Measurements from ENCODE around the gene ADIPOQ.
"Not testable (repeated sequence)": the region's sequence is repeated elsewhere in the genome, so short reads cannot be mapped to it uniquely, and the experiment has no call there.

The ADIPOQ gene

DNA sequence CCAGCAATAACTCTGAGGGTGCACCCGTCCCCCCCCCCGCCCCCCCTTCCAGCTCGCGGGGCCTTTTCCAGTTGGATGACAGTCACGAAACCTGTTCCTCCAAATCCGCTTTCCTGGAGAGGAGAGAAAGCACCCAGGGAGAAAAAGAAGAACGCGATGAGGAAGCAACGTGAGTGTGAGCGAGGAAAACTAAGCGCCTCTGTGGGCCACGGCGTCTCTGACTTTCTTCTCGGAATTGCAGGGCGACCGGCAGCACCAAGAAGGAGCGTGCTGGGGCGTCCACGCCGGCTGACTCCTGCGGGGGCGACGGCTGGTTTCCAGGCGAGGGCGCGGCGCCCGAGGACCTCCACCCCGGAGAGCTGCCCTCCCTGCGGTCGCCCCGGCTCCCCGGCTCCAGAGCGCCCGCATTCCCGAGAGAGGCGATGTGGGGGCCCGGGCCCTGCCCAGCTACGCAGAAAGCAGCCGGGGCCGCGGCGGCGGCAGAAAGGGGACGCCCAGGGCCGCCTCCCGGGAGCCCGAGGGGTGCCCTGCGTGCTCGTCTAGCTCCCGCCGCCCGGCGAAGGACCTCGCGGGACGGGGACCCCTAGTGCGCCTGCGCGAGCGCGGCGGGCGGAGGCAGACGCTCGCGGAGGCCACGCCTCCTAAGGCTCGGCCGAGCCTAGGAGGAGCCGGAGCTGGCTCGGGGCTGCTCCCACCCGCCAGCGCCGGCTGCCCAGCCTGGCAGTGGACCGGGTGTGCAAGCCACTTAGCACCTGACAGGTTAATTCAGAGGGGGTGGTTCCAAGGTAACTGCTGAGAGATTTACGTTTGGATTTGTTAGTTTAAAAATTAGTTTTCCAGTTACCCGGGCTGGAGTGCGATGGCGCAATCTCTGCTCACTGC is 15.3 kb upstream of the ADIPOQ start:
- DNase-seq (ENCODE audit: low read depth), result peak; percentile 42

DNA sequence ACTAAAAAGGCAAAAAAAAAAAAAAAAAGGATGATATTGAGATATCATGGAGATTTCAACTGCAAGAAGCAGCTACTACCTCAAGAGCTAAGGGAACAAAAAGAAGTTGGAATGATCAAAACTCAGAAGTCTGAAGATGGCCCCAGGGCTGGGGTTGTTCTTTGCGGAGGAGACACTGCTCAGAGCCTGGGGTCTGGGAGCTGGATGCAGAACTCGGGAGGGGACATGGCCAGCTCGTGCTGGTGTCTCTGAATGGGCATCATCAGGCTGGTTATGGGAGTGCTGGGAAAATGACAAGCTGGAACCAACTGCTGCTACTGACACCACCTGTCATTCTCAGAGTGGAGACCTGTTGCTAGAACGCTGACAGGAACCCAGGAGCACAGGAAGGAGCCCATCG is 14.2 kb upstream of the ADIPOQ start:
- DNase-seq (ENCODE audit: low read depth), result no peak

DNA sequence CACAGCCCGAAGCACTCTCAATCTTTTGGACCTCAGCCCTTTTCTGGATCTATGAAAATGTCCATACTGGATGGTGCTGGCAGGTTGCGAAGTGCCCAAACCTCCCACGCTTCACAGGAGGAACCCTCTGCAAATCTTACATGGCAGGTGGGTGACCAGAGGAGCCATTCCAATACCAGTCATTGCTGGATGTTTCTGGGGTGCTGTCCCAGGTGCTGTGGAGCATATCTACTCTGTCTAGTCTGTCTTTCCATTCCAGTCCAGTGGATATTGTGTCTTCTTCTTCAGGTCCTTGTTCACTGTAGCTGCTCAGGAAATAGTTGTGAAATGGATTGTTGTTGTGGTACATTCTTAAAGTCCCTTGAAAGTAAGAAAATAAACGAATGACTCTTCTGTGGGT is 10.7 kb upstream of the ADIPOQ start:
- no peak for DNase-seq (ENCODE audit: low read depth)

DNA sequence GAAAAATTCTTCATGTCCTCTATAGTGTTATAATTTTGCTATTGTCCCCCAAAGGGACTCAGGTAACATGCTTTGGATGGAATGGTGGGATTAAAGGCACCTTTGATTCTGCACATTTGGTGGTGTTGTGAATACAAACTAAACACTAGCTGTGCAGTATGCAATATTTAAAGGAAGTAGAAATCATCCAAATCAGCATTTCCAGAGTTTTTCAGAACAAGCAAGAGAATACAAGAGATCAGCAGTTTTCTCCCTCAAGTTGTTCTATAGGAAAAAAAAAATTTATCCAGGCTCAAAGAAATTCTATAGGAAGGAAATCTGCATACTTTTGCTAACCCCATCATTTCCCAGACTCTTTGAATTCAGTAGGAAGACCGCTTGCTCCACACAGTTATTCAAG is 10.2 kb upstream of the ADIPOQ start:
- DNase-seq (ENCODE audit: low read depth), result no peak

DNA sequence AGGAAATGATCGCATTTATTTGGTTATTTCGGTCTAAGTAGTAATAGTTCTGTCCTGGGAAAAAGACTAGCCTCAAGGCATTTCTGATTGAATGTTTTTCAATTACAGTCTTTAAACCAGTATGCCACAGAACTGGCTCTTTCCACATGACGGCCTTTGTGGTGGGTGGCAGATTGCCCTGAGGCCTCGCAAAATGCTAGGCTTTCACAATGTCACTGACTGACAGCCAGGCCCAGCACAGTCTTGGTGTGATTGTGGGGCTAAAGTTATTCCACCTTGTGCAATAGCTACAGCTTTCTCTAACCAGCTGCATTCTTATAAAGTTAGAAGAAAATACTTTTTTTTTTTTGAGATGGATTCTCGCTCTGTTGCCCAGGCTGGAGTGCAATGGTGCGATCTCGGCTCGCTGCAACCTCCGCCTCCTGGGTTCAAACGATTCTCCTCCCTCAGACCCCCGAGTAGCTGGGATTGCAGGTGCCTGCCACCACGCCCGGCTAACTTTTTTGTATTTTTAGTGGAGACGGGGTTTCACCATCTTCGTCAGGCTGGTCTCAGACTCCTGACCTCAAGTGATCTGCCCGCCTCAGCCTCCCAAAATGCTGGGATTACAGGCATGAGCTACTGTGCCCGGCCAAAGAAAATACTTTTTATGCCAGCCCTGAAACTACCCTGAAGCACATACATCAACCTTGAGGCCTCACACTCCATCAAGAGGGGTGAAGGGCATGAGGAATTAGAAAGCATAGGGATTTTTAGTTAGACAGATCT is 2.5 kb upstream of the ADIPOQ start:
- no peak for DNase-seq (ENCODE audit: low read depth)

DNA sequence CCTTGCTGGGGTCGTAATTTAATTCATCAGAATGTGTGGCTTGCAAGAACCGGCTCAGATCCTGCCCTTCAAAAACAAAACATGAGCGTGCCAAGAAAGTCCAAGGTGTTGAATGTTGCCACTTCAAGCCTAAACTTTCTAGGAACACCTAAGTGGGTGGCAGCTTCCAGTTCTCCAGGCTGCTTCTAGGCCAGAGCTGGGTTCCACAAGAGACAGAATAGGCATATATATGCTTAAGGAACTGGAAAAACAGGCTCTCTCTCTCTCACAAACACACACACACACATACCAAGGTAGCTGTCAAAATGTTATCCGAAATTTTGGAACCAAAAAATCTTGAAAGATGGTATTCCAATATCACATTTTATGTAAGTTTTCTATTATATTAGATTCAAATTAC is 890 bp upstream of the ADIPOQ start:
- DNase-seq (ENCODE audit: low read depth), result no peak

DNA sequence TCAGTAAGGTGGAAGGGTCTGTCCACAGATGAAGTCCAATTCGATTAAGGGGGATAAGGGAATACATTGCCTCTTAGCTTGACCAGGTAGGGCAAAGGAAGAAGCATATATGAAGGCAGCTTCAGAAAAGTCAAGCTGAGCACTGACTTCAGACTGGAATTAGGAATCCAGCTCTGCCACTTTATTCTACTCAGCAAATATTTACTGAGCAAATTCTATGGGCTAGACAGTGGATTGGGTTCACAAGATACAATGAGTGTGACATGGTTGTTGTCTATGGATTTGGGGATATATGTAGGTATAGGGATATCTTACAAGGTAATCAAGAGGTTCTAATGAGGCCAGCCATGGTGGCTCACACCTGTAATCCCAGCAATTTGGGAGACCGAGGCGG is 526 bp downstream of the ADIPOQ start:
- DNase-seq (ENCODE audit: low read depth), result no peak

DNA sequence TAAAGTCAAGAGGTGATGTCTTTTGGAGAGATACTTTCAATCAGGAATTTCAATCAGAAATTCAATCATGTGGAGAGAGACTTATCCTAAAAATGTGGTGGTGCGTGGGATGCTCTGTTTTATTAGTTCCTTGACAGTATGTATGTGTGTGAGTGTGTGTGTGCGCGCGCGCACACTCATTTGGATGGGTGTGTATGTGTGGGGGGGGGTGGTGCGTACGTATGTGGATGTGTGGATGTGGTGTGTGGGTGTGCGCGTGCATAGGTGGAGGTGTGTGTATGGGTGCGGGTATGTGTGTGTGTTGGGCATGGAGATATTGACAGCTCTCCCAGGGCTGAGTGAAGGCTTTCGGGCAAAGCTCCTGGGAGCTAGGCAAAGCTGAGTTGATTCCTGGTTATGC is 2.4 kb downstream of the ADIPOQ start:
- no peak for DNase-seq (ENCODE audit: low read depth)

DNA sequence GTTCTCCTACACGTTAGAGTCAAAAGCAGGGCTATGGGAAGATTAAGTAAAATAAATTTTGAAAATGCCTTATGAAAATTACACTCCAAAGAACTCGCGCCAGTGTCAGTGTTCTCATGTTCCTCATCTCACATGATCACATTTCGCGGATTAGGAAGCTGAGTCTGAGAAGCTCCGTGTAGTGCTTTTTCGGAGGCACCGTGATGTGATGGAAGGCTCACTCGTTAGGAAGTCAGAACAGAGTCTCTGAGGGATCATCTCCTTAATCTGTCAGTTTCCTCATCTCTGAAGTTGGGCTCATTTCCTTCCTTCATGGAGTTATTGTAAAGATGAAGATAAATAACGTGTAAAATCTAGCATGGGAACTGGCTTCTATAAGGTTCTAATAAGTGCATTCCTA is 3.2 kb downstream of the ADIPOQ start:
- DNase-seq (ENCODE audit: low read depth), result no peak

DNA sequence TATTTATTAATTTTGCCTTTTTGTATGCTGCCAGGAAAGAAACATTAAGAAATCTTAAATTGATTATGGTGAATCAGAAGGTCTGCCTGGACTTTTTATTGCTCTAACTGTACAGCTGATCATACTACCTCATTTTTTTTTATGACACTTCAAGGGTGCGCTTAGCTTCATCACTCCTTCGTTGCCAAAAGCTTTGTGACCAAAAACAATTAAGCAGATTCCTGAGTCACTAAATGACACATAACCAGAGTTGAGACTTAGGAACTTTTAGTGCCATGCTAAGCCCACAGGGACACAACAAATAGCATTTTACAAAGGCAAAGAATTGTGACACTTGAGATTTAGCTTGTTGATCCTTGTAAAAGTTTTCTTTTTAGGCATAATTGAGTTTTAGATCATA is 4.9 kb downstream of the ADIPOQ start:
- no peak for DNase-seq (ENCODE audit: low read depth)

DNA sequence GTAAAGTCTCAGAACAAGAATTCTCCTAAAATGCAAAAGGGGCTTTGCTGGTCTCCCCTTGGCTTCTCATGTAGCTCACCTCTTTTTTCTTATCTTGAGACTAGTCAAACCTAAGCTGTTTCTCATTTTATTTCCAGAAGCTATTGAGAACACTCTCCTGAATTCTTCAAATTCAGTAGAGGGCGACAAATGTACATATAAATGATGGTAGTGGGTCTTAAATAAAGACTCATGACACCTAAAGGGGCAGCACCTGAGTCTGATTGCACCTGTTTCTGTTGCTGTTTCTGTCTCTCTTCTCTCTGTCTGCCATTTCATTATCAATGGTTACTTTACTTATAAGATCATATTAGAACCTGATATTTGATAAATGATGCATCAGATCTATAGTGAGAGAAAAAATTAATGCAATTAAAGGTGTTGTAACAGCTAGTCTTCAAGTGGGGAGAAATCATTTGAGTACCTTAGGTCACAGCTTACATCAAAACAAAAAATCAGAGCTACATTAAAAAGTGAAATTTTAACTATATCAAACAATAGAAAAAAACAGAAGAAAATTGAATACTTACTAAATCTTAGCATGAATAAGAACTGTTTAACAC is 7.0 kb downstream of the ADIPOQ start:
- no peak for DNase-seq (ENCODE audit: low read depth)

DNA sequence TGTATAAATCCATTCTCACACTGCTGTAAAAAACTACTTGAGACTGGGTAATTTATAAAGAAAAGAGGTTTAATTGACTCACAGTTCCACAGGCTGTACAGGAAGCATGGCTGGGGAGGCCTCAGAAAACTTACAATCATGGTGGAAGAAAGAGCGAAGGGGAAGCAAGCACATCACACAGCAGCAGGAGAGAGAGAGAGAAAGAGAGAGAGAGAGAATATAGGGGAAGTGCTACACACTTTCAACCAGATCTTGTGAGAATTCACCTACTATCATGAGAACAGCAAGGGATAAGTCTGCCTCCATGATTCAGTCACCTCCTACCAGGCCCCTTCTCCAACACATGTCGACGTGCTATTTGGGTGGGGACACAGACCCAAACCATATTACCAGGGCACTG is 9.3 kb downstream of the ADIPOQ start:
- DNase-seq (ENCODE audit: low read depth), result not testable (repeated sequence)

DNA sequence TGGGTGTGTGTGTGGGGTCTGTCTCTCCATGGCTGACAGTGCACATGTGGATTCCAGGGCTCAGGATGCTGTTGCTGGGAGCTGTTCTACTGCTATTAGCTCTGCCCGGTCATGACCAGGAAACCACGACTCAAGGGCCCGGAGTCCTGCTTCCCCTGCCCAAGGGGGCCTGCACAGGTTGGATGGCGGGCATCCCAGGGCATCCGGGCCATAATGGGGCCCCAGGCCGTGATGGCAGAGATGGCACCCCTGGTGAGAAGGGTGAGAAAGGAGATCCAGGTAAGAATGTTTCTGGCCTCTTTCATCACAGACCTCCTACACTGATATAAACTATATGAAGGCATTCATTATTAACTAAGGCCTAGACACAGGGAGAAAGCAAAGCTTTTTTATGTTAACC is 10.5 kb downstream of the ADIPOQ start:
- DNase-seq (ENCODE audit: low read depth), result no peak

DNA sequence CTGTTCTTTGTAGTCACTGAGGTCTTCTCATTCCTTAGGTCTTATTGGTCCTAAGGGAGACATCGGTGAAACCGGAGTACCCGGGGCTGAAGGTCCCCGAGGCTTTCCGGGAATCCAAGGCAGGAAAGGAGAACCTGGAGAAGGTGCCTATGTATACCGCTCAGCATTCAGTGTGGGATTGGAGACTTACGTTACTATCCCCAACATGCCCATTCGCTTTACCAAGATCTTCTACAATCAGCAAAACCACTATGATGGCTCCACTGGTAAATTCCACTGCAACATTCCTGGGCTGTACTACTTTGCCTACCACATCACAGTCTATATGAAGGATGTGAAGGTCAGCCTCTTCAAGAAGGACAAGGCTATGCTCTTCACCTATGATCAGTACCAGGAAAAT is 11.6 kb downstream of the ADIPOQ start:
- DNase-seq (ENCODE audit: low read depth), result no peak

DNA sequence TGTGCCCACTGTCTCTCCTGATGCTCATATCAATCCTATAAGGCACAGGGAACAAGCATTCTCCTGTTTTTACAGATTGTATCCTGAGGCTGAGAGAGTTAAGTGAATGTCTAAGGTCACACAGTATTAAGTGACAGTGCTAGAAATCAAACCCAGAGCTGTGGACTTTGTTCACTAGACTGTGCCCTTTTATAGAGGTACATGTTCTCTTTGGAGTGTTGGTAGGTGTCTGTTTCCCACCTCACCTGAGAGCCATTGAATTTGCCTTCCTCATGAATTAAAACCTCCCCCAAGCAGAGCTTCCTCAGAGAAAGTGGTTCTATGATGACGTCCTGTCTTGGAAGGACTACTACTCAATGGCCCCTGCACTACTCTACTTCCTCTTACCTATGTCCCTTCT is 12.4 kb downstream of the ADIPOQ start:
- no peak for DNase-seq (ENCODE audit: low read depth)

DNA sequence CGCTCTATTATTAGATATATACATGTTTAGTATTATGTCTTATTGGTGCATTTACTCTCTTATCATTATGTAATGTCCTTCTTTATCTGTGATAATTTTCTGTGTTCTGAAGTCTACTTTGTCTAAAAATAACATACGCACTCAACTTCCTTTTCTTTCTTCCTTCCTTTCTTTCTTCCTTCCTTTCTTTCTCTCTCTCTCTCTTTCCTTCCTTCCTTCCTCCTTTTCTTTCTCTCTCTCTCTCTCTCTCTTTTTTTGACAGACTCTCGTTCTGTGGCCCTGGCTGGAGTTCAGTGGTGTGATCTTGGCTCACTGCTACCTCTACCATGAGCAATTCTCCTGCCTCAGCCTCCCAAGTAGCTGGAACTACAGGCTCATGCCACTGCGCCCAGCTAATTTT is 15.2 kb downstream of the ADIPOQ start:
- no peak for DNase-seq (ENCODE audit: low read depth)

DNA sequence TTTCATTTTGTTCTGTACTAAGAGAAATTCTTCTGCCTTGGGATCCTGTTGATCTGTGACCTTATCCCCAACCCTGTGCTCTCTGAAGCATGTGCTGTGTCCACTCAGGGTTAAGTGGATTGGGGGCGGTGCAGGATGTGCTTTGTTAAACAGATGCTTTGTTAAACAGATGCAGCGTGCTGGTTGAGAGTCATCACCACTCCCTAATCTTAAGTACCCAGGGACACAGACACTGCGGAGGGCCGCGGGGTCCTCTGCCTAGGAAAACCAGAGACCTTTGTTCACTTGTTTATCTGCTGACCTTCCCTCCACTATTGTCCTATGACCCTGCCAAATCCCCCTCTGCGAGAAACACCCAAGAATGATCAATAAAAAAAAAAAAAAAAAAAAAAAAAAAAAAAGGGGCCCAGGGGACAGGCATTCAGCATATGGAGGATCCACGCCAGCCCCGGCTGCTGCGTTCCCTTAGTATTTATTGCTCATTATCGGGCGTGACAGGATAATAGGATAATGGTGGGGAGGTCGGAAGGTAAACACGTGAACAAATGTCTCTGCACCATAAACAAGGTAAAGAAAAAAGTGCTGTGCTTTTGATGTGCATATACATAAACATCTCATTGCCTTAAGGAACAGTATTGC is 22.8 kb downstream of the ADIPOQ start:
- DNase-seq (ENCODE audit: low read depth), result not testable (repeated sequence)

DNA sequence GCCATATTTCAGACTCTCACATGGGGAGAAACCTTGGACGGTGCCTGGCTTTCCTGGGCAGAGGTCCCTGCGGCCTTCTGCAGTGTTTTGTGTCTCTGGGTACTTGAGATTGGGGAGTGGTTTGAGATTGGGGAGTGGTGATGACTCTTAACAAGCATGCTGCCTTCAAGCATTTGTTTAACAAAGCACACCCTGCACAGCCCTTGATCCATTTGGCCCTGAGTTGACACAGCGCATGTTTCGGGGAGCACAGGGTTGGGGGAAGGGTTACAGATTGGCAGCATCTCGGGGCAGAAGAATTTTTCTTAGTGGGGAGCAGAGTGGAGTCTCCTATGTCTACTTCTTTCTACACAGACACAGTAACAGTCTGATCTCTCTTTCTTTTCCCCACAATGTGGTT is 23.6 kb downstream of the ADIPOQ start:
- not testable (repeated sequence) for DNase-seq (ENCODE audit: low read depth)

DNA sequence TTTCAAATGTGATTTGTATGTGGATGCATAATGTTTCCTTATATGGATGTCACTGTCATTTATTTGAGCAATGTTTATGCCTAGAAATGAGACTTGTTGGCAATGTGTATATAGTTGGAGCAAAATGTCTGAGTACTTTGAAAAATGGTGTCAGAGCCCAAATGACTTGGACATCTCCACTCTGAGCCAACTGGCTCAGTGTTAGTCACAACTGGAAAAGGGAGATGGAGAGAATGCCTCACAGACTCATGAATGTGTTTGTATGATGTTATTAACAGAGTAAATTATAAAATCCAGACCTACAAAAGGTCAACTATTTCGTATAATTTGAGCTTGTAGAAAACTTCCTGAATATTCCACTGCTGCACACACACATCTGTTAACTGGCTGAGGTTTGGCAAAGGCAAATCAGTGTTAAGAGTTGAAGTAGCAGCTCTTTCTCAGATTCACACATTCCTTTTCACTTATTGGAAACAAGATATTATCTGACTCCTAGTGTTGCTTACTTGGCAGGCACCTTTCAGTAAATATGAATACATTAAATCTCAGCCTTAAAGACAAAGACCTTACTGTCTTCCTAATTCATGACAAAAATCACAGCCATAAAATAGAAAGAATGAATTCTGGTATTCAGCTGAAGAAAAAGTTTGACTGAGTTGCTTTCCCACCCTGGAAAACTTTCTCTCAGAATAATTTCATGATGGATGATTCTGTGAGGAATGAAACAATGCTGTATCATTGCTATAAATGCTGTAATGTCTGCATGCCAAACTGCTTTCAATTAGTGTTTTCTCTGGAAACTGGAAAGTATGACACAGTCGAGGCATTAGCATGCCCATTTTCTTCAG is 27.0 kb downstream of the ADIPOQ start:
- DNase-seq (ENCODE audit: low read depth), result no peak

DNA sequence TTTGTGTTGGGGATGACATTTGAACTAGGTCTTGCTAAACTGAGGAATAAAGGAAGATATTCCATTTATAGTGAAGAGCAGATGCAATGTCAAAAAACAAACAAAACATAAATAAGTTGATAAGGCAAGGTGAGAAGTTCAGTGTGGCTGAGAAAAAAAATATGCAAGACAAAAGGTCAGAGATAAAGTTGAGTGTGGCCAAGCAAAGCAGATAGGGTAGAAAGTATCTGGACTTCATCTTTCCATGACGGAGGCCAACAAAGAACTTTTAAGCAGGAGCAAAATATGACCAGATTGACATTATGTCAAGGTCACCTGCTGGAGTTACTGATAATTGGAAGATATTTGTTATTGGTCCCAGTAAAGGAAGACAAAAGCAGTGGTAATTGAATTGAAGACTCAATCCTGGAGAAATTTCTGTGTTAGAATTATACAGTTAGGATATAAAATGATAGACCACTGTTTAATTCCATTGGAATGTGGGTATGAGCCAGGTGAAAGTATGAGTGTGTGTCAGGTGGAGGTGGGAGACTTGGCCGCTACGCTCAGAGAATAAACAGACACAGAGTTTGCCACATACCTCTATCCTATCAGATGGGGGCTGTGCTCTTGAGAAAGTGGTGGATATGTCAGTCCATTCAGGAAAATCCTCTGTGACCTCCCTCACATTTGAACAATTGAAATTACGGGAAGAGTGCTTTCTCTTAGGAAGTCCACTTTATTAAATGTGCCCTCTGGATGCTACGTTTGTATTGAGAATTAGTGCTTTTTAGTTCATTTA is 28.1 kb downstream of the ADIPOQ start:
- no peak for DNase-seq (ENCODE audit: low read depth)

DNA sequence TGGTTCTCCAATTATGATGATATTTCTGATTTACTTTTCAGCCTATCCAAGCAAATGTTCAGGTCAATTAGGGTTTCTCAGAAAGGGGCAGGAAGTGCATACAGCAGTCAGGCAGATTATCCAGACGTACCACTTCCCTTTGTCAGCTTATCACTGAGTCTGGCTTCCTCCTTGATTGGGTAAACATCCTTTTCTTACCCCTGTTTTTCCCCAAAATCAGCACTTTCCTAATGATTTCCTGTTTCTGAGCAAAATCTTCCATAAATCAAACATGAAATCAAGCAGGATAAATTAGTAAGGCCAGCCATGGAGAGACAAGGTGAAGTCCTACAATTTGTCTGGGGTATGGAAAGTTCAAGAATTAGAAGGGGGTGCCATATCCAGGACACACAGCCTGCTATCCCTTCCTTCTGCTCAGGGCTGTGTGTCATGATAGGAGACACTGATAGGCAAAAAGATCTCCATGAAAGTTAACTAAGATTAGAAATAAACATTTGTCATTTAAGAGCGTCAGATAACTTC is 29.0 kb downstream of the ADIPOQ start:
- no peak for DNase-seq (ENCODE audit: low read depth)
